Body of pancreas (tissue), 4 donors: Measurements from ENCODE around the gene UBE2U.

ENCODE experiments used
- POLR2A ChIP-seq, 3 donors: fragments of 450-650 bp; IDR thresholded peaks; one replicate each; pipeline ENCODE4 v1.6.1; 2016; ENCODE audit warnings: antibody characterized with exemption in 3 of 3, mild to moderate bottlenecking in 2 of 3
- TF ChIP-seq, protein P1 (sequence below), 7 experiments: fragments of 450-650 bp in 4 of 7; fragments of 200-600 bp in 3 of 7; sonication (generic) in 3 of 7; IDR thresholded peaks; one replicate each; pipeline ENCODE4 v1.5.1; 2016 to 2019; ENCODE audit warnings: antibody characterized with exemption in 7 of 7

DNA sequence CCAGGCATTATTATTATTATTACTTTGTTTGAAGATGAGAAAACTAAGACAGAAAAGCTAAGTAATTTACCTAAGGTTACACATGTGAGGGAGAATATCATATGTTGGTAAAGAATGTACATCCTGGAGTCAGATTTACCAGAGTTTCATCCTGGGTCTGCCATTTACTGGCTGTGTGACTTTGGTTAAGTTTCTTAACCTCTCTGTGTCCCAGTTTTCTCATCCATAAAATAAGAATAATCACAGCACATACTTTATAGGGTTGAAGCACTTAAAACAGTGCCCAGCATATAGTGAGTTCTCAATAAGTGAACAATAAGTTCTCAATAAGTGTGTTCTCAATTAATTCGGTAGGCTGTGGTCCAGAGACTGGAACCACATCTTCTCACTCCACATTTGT is 32.5 kb downstream of the UBE2U start:
- TF ChIP-seq, protein P1, sequence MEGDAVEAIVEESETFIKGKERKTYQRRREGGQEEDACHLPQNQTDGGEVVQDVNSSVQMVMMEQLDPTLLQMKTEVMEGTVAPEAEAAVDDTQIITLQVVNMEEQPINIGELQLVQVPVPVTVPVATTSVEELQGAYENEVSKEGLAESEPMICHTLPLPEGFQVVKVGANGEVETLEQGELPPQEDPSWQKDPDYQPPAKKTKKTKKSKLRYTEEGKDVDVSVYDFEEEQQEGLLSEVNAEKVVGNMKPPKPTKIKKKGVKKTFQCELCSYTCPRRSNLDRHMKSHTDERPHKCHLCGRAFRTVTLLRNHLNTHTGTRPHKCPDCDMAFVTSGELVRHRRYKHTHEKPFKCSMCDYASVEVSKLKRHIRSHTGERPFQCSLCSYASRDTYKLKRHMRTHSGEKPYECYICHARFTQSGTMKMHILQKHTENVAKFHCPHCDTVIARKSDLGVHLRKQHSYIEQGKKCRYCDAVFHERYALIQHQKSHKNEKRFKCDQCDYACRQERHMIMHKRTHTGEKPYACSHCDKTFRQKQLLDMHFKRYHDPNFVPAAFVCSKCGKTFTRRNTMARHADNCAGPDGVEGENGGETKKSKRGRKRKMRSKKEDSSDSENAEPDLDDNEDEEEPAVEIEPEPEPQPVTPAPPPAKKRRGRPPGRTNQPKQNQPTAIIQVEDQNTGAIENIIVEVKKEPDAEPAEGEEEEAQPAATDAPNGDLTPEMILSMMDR (IDR thresholded peaks at IDR 0.05): no peak
- TF ChIP-seq POLR2A (IDR thresholded peaks at IDR 0.05): no peak
